Chondrocyte (in vitro differentiated cells): ENCODE measurements around the gene STK10. TPM values are rescaled to one million over a fixed set of nuclear protein-coding genes. Genes with fewer than 3 reads are reported as not detected.

Source experiments
- DNase-seq: peaks from one replicate; pipeline ENCODE4 v3.0.0; 2021; ENCODE audit warnings: mixed read lengths, low spot score
- H3K27ac Mint-ChIP-seq: one replicate; pipeline ENCODE4 v1.8.0; 2021; ENCODE audit warnings: mild to moderate bottlenecking, moderate library complexity, mixed read lengths; ENCODE audit not compliant: unreplicated experiment
- H3K27me3 Mint-ChIP-seq: 2 replicates; pipeline ENCODE4 v1.8.0; 2021; ENCODE audit warnings: low read depth, mixed read lengths
- H3K36me3 Mint-ChIP-seq: 2 replicates; pipeline ENCODE4 v1.8.0; 2021; ENCODE audit warnings: low read depth, mixed read lengths
- H3K4me1 Mint-ChIP-seq: 2 replicates; pipeline ENCODE4 v1.8.0; 2021; ENCODE audit warnings: low read depth, mild to moderate bottlenecking, mixed read lengths
- H3K4me3 Mint-ChIP-seq: one replicate; pipeline ENCODE4 v1.8.0; 2021; ENCODE audit warnings: mild to moderate bottlenecking, moderate library complexity, mixed read lengths; ENCODE audit not compliant: unreplicated experiment
- H3K9me3 Mint-ChIP-seq: 2 replicates; pipeline ENCODE4 v1.8.0; 2021; ENCODE audit warnings: low read depth, mixed read lengths
- CTCF ChIP-seq: fragments of 200-600 bp; sonication (generic); IDR thresholded peaks from 2 replicates; pipeline ENCODE4 v1.5.0; 2021; ENCODE audit warnings: antibody characterized with exemption, mild to moderate bottlenecking, moderate library complexity
- total RNA-seq: library from RNA; stranded (reverse); gene quantifications from 3 replicates; pipeline ENCODE4 v1.2.1, GENCODE V29; 2021

Gene STK10
- total RNA-seq, 1 donor from 2014 or later = 45.9 TPM

- peaks cover 56% of the 10 kb centered on the region for H3K4me1 Mint-ChIP-seq
- TF ChIP-seq CTCF = no peak
Measured at GRCh38 chr5:172175263-172175719, 12.7 kb downstream of the STK10 start.

GRCh38 chr5:172173564-172174153 is 14.4 kb downstream of the STK10 start:
- Mint-ChIP-seq H3K4me1 (peaks cover 45% of the 10 kb centered on the region), H3K4me3 (no peak overlapping the region), H3K27me3 (no peaks in the 10 kb centered on the region), H3K36me3 (peaks cover 6% of the 10 kb centered on the region), H3K27ac (no peak overlapping the region), H3K9me3 (no peaks in the 10 kb centered on the region)
- no peak for TF ChIP-seq CTCF
- no peak for DNase-seq

More at GRCh38 chr5:172175263-172175719, 12.7 kb downstream of the STK10 start:
- no peak for DNase-seq
- H3K36me3 Mint-ChIP-seq = no peaks in the 10 kb centered on the region
- H3K4me3 Mint-ChIP-seq = no peak overlapping the region
- H3K27me3 Mint-ChIP-seq = no peaks in the 10 kb centered on the region
- H3K9me3 Mint-ChIP-seq = no peaks in the 10 kb centered on the region
- peak overlapping the region; percentile 27 for H3K27ac Mint-ChIP-seq

- no peak overlapping the region for H3K4me3 Mint-ChIP-seq
- H3K4me1 Mint-ChIP-seq = peaks cover 44% of the 10 kb centered on the region
- no peak overlapping the region for H3K27ac Mint-ChIP-seq
- TF ChIP-seq CTCF = no peak
- no peaks in the 10 kb centered on the region for H3K9me3 Mint-ChIP-seq
- H3K36me3 Mint-ChIP-seq = peaks cover 6% of the 10 kb centered on the region
- no peak for DNase-seq
- H3K27me3 Mint-ChIP-seq = no peaks in the 10 kb centered on the region
Measured at GRCh38 chr5:172172912-172173563, 15.0 kb downstream of the STK10 start.

GRCh38 chr5:172171118-172171517 is 16.9 kb downstream of the STK10 start:
- Mint-ChIP-seq H3K36me3 (peaks cover 6% of the 10 kb centered on the region), H3K4me1 (peaks cover 47% of the 10 kb centered on the region)
- no peak for DNase-seq

More at GRCh38 chr5:172171118-172171517, 16.9 kb downstream of the STK10 start:
- TF ChIP-seq CTCF = no peak
- Mint-ChIP-seq H3K9me3 (no peaks in the 10 kb centered on the region), H3K4me3 (no peak overlapping the region), H3K27me3 (no peaks in the 10 kb centered on the region), H3K27ac (no peak overlapping the region)
